Measurements from ENCODE around the gene SCLY.

DNA sequence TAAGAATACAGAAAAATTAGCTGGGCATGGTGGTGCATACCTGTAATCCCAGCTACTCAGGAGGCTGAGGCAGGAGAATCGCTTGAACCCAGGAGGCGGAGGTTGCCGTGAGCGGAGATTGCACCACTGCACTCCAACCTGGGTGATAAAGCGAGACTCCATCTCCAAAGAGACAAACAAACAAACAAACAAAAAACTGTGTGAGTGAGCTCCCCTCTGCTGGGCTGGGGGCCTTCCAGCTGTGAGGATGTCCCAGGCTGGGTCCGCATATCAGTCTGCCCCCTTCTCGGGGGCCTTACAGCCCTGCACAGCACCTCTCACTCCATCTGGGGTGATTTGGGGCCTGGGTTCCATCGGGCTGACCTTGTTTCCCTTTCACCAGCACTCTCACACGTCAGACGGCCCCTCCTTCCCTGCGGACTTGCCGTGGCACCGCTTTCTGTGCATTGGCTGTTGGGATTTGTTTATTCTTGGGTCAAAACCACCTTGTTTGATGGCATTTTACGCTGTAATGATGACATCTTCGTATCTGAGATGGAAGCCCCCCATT is 74.9 kb downstream of the SCLY start:
- TF ChIP-seq NPAS2 (CRISPR knock-in tag; IDR thresholded peaks at IDR 0.05; ENCODE audit: borderline replicate concordance): no peak
- no peak for TF ChIP-seq BHLHE40 (IDR thresholded peaks at IDR 0.05; ENCODE audit: low read depth, low read length)
- TF ChIP-seq, protein P1, sequence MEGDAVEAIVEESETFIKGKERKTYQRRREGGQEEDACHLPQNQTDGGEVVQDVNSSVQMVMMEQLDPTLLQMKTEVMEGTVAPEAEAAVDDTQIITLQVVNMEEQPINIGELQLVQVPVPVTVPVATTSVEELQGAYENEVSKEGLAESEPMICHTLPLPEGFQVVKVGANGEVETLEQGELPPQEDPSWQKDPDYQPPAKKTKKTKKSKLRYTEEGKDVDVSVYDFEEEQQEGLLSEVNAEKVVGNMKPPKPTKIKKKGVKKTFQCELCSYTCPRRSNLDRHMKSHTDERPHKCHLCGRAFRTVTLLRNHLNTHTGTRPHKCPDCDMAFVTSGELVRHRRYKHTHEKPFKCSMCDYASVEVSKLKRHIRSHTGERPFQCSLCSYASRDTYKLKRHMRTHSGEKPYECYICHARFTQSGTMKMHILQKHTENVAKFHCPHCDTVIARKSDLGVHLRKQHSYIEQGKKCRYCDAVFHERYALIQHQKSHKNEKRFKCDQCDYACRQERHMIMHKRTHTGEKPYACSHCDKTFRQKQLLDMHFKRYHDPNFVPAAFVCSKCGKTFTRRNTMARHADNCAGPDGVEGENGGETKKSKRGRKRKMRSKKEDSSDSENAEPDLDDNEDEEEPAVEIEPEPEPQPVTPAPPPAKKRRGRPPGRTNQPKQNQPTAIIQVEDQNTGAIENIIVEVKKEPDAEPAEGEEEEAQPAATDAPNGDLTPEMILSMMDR (IDR thresholded peaks at IDR 0.05): no peak
- TF ChIP-seq POLR2A (IDR thresholded peaks at IDR 0.05; ENCODE audit: low read length): no peak
